ENCODE results near the gene TTC39B.

DNA sequence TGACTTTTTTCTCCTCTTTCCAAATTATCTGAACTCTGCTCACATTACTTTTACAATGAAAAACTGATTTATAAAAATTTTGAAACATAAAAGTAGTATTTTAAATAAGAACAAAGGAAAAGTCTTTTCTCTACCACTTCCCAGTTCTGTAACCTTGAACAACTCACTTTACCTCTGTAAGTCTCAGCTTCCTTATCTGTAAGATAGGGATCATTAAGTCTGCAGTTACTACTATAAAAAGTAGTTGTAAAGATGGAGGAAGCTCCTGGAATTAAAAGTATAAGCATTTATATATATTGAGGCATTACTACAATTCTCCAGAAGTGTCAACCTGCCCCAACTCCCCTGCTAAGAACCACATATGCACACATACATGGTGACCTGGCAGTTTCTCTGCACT is 88.0 kb downstream of the TTC39B start:
- TF ChIP-seq FOXP2 (optimal IDR thresholded peaks at IDR 0.05; ENCODE audit: control extremely low read depth, extremely low read length, insufficient read depth) (no peak), POLR2AphosphoS5 (IDR thresholded peaks at IDR 0.05; ENCODE audit: borderline replicate concordance, low read depth, low read length) (no peak)
